Posterior vena cava (tissue), 2 donors: ENCODE results near the gene KCNK7. TPM values are rescaled to one million over a fixed set of nuclear protein-coding genes. Genes with fewer than 3 reads are reported as not detected.
A peak's percentile ranks its signal among the peaks of the same experiment; 100 is the strongest.

ENCODE experiments used
- DNase-seq: peaks from one replicate; pipeline ENCODE4 v3.0.0-alpha.2; 2020; ENCODE audit warnings: low spot score
- intact Hi-C, 2 donors: fragments of 100-400 bp; cut with DNase I; formaldehyde crosslinking; loops; one replicate each; pipeline versions ENCODE4 v1.14.1 to v1.14.2; 2022 to 2023
- total RNA-seq, 2 donors: library from RNA; stranded (reverse); fragmentation: NEBNext Ultra II Directional; extraction: Animal tissue kit (Norgen Biotek cat#: 25700); gene quantifications; one replicate each; pipeline ENCODE4 v1.2.1, GENCODE V29; 2021
- donor health status: DM: yes; HTN: yes; CAD: no.
- donor health status: DM: yes; HTN: yes; CAD: no.

KCNK7 gene
- total RNA-seq, 2 donors from 2014 or later: 0.65 to 0.71 TPM

DNA sequence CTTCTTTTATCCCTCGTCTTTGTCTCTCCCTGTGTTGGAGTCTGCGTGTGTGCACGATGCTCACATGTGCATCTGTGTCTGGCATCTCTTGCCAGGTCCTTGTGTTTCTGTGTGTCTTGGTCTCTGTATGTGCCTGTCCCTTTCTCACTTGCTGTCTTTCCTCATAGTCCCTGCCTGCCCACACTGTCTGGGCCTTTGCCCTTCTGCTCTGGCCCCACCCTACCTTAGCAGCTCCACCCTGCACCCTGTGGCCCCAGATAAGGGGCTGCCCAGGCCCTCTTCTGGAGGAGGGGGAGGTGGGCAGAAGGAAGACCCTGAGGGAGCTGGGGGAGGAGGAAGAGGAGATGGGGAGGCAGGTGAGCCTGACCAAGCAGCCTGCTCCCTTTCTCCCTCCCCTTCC lies 16.9 kb downstream of the KCNK7 start:
- DNase-seq: no peak
- intact Hi-C loops: loop anchor here (2.0 to 5.0 kb wide), 2 partner anchors 34 to 36 kb away; partner anchors contain the start of genes MAP3K11 (in 2 of the 2) and PCNX3 (in 1 of the 2)

DNA sequence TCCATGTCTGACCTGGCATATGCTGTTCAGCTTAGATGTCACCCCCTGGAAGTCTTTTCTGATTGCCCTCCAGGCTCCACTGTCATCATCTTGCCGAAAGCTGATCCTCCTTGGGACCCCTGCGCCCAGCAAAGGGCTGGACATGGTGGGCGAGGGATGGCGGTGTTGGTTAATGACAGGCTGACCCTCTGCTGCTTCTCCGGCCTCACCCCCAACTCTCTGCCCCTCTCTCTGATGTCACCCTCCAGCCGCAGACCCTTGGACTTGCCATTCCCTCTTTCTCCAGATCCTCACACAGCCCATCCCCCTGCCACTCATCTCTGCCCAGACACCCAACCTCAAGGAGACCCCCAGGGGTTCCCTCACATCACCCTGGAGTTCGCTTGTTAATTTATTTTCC lies 17.5 kb downstream of the KCNK7 start:
- no peak for DNase-seq
- intact Hi-C loops: loop anchor here (2.0 to 5.0 kb wide), 2 partner anchors 34 to 37 kb away; partner anchors contain the start of genes MAP3K11 (in 2 of the 2) and PCNX3 (in 1 of the 2)

DNA sequence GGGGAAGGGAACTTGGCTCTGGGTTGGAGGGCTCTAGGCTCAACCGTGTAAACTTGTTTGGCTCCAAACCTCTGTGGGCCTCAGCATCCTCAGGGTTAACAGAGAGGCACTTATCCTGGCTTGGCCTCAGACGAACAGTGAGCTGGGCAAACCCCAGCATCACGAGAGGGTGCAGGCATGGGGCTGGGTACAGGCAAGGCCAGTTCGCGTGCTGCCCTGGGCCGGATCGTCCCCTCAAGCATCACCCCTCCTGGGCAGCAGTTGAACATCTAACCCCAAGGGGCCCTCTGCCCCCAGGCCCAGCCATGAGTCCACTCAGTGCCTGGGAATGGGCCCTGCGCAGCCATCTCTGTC lies 17.9 kb downstream of the KCNK7 start:
- intact Hi-C loops: loop anchor here (2.0 to 5.0 kb wide), 2 partner anchors 35 to 37 kb away; partner anchors contain the start of genes MAP3K11 (in 2 of the 2) and PCNX3 (in 1 of the 2)
- DNase-seq: peak; percentile 81

DNA sequence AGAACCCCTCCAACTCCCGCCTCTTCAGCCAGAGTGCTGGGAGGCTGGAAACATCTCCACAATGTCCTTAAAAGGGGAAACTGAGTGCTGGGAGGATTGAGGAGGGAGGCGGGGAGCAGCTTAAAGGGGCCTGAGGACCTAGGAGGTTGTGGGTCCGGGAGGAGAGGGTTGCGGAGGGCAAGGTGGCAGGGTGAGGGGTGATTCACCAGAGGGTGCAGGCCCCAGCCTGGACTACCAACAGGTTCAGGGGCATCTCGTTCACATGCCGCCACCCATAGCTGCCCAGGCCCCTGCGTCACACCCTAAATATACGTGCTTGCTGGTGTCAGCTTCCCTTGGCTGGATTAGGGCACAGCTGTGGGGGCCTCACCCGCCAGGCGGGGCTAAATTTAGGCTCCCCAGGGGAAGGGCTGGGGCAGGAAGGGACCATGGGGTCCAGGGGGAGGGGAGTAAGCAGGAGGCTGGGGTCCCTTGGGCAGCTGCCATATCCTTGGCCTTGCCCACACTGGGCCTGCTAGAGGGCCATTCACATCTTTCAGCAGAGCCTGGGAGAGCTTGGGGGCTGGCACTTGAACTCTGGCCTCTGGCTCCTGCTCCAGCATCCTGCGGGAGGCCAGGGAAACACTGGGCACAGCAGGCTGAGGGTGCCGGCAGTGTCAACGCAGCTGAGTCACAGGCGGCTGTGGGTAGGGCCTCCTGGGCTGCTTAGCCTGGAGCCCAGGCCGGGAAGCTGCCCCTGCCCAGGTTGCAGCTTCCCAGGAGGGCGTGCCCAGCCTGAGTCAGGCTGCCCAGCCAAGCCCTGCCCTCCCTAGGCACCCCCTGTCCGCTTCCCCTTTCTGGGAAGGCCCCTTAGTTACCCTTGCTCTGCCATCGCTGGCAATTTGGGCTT lies 18.5 kb downstream of the KCNK7 start:
- intact Hi-C loops: loop anchor here in 1 of 2 donors (5.0 kb wide), 1 partner anchor 35 kb away; the partner anchor contains the start of gene MAP3K11

GRCh38 chr11:65576232-65576866 lies 19.3 kb downstream of the KCNK7 start:
- peak; percentile 86 for DNase-seq
- intact Hi-C loops: loop anchor here in 1 of 2 donors (5.0 kb wide), 1 partner anchor 36 kb away; the partner anchor contains the start of gene MAP3K11

More for the DNA sequence above, 18.5 kb downstream of the KCNK7 start:
- peak; percentile 94 for DNase-seq

DNA sequence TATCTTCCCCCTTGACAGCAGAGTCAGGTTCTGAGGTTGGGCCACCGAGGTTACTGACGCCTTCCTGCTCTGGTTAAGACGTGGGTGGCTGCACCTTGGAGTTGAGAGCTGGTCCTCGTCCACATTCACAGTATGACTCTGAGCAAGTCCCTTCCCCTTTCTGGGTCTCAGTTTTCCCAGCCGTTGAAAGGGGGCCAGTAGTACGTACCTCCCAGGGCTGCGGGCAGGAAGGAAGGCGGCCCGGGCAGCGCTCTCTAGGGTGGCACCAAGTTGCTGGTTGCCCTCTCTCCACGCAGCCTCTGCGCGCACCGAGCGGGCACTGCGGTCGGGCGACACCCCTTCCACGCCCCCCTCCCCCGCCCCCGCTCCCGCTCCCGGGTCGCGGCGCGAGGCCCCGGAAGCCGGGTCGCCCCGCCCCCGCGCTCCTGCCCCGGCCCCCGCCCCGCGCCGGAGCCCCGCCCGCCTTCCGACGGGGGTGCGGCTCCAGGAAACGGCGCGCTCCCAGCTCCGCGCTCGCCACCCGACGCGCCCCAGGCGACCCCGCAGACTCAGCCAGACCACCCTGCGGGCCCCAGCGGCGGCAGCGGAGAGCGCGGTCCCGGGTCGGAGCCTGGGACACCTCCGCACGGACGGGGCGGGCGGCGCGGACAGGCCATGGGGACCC lies 19.9 kb downstream of the KCNK7 start, which contains the start of gene EHBP1L1:
Gene EHBP1L1 (plus strand): TSS at position 486 of the 664 bp plus-strand sequence. CDS start 250 bp downstream, outside the sequence.
- peak; percentile 89 for DNase-seq
- intact Hi-C loops: loop anchor here in 1 of 2 donors (5.0 kb wide), 1 partner anchor 37 kb away; the partner anchor contains the start of gene MAP3K11

DNA sequence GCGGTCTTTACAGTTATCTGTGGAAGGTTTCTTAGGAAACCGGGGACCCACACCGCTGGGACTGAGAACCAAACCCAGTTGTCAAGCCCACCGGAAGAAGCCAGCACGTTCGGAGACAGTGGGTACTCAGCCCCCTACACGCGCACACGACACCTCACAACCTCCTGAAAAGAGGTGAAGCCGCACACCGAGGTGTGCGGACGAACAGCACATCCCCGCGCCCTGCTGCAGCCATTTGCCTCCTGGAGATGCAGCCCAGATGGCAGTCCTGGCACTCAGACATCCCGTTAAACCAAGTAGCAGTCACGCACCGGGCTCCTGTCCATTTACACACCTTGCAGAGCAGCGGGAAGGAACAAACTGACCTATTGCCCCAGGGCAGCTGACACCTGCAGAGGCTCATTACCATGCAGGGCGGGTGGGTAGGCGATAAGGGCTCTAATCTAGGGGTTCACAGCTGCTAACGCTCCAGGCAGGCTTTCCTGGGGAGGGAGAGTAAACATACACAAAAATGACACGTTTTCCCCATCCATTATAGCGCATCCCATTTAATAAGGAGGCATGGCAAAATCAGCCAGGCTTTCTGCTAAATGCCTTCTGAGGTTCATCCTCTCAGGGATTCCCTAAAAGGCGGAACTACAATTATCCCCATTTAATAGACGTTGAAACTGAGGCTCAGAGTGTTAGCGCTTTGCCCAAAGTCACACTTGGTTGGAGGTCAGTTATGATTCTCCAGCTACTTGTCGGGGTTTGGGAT lies 20.6 kb downstream of the KCNK7 start:
- intact Hi-C loops: loop anchor here in 1 of 2 donors (5.0 kb wide), 1 partner anchor 37 kb away; the partner anchor contains the start of gene MAP3K11
- DNase-seq: peak; percentile 82

DNA sequence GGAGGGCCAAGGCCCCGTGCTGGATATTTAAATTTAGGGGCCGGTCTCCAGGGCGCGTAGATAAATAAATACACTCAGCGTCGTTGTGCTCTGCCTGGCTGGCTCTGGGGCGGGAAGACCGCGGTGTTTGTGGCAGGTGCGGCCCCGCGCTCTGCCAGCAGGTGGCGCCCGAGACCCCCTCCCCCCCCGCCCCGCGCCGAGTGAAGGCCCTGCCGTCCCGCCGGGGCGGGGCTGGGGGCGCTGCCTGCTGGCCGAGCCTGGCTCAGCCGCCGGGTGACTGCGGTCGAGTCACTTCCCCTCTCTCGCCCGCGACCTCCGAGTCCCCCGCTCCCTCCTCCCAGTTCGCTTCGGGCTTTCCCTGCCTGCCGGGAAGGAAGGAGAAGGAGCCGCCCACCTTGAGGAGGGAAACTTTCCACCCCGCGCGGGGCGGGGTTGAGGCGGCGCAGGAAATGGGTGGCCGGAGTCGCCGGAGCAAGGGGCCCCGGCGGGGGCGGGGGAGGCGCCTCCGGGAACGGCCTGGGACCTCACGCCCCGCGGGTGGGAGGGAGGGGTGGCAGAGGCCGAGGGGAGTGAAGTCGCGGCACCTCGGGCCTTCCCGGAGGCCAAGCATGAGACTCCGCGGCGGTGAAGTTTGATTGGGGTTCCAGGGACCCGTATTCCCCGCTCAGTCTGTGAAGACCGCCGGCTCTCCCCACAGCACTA lies 21.3 kb downstream of the KCNK7 start:
- intact Hi-C loops: no loop called here
- peak; percentile 98 for DNase-seq

DNA sequence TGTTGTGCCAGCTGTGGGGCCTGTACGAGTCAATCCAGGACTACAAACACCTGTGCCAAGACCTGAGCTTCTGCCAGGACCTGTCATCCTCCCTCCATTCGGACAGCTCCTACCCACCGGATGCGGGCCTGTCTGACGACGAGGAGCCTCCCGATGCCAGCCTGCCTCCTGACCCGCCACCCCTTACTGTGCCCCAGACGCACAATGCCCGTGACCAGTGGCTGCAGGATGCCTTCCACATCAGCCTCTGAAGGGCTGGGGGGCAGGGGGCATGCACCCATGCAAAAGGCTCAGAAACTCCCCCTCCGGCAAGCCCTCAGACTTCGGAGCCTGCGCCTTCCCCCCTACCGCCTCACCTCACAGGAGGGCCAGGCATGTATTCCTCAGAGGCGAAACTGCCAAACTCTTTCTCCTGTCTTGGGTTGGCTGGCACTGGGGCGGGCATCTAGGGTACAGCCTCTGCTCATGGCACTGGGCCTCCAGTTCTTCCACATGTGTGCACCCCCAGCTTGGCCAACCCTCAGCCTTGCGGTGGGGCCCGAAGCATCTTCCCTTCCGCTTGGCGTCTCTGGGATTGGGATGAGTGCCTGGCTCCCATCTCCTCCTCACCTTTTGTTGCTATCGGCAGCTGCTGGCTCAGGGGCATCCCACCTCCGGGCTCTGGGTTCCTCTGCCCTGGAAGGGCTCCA lies 22.1 kb downstream of the KCNK7 start:
- intact Hi-C loops: no loop called here
- no peak for DNase-seq

DNA sequence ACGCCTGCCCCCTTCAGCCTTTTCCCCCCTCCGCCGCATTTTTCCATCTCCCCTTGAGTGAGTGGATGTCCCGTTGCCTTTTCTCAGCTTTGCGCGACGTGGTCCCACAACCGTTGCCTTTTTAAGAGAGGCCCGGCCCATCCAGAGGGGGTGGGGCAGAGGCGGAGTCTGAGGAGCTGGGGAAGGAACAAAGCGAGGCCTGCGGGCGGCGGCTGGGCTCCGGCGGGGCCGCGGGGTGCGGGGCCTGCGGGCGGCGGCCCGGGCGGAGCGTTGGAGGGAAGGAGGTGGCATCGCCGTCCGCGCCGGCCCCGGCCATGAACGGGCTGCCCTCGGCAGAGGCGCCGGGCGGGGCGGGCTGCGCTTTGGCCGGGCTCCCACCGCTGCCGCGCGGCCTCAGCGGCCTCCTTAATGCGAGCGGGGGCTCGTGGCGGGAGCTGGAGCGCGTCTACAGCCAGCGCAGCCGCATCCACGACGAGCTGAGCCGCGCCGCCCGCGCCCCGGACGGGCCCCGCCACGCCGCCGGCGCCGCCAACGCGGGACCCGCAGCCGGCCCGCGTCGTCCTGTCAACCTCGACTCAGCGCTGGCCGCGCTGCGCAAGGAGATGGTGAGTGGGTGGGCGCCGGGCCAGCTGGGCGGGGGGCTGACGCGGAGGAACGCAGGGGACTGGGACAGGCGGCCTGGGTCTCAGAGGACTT lies 23.1 kb downstream of the KCNK7 start, which contains the start of gene FAM89B:
Gene FAM89B (plus strand): TSS at position 183 of the 696 bp plus-strand sequence. CDS start 132 bp downstream, at position 315.
- intact Hi-C loops: no loop called here
- DNase-seq: peak; percentile 97

DNA sequence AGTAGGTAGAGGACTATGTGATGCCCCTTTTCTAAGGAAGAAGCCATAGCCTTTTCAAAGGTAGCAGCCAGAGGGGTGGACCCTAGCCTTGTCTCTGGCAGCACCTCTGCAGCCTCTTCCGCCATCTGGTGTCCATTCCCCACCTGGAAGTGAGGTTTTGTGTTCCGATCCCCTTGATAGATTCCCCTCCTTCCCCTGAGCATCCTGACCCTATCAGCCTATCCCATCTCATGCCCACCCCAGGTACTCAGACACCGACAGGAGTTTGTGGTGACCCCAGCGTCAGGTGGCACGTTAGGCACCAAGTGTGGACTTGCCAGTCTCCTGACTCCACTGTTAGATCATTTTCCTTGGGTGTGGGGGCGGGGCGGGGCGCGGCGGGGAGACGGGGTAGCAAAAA lies 23.7 kb downstream of the KCNK7 start:
- no peak for DNase-seq
- intact Hi-C loops: no loop called here

DNA sequence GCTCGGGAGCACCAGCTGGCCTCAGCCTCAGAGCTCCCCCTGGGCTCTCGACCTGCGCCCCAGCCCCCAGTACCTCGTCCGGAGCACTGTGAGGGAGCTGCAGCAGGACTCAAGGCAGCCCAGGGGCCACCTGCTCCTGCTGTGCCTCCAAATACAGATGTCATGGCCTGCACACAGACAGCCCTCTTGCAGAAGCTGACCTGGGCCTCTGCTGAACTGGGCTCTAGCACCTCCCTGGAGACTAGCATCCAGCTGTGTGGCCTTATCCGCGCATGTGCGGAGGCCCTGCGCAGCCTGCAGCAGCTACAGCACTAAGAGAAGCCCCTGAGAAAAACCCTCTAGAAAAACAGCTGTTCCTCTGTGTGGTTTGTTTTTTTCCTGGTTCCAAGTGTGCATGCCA lies 24.2 kb downstream of the KCNK7 start:
- DNase-seq: no peak
- intact Hi-C loops: no loop called here

DNA sequence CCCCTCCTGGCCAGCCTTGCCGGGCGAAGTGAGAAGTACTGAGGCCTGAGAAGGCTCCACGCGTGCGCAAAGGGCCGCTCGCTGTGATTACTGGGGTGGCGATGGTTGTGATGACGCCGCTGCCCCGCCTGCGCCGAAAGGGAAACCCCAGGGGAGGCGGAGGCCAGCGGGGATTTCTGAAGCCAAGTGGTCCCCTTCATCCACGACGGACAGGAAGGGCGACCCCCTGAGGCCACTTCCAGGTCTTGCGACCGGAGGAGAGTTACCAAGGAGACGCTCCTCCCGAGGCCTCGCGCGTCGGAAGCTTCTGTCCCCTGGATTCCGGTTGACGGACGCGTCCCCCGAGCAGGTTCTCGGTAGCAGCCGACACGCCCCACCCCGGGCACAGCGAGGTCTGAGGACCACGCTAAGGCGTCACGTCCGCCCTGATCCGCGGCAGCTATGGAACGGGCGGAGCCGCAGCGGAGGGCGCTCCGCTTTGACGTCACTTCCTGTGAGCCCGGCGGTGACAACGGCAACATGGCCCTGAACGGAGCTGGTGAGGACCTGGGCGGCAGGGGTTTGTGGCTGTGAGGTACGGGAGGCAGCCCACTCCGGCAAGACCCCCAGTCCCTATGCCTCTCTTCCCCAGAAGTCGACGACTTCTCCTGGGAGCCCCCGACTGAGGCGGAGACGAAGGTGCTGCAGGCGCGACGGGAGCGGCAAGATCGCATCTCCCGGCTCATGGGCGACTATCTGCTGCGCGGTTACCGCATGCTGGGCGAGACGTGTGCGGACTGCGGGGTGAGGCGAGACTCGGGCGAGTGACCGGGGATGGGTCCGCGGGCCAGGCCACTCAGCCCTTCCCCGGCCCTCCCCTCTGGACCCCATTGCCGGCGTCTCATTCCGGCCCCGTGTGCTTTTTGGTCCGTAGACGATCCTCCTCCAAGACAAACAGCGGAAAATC lies 25.4 kb downstream of the KCNK7 start, which contains the start of gene ZNRD2:
Gene ZNRD2 (plus strand): TSS at position 505 of the 946 bp plus-strand sequence. CDS start 15 bp downstream, at position 520.
- intact Hi-C loops: no loop called here
- DNase-seq: peak; percentile 100

GRCh38 chr11:65569164-65569972 lies 26.2 kb downstream of the KCNK7 start:
- intact Hi-C loops: no loop called here

More at GRCh38 chr11:65569164-65569972, 26.2 kb downstream of the KCNK7 start:
- no peak for DNase-seq
